Ovary (tissue), 9 donors: ENCODE results near the gene WIPI1. TPM values are rescaled to one million over a fixed set of nuclear protein-coding genes. Genes with fewer than 3 reads are reported as not detected.

Experiments
- DNase-seq, 5 donors: peaks; one replicate each; pipeline ENCODE4 v3.0.0-alpha.2; 2019 to 2020
- H3K27ac ChIP-seq, 2 donors: fragments of 200-600 bp; one replicate each; pipeline versions ENCODE4 v1.5.1 to v1.8.0; 2019 to 2022
- H3K27me3 ChIP-seq: fragments of 200-600 bp; one replicate; pipeline ENCODE4 v1.8.0; 2022
- H3K36me3 ChIP-seq: fragments of 200-600 bp; sonication (generic); one replicate; pipeline ENCODE4 v1.5.1; 2019
- H3K4me1 ChIP-seq: one replicate; pipeline ENCODE4 v1.8.1; 2013; ENCODE audit warnings: mild to moderate bottlenecking, moderate library complexity; ENCODE audit not compliant: insufficient read depth
- H3K4me3 ChIP-seq: fragments of 200-600 bp; sonication (generic); one replicate; pipeline ENCODE4 v1.5.1; 2017
- H3K9me3 ChIP-seq, 2 donors: fragments of 200-600 bp in 1 of 2; sonication (generic) in 1 of 2; one replicate each; pipeline versions ENCODE4 v1.5.1 to v1.8.1; 2013 to 2019; ENCODE audit warnings: mild to moderate bottlenecking in 1 of 2, moderate library complexity in 1 of 2
- EP300 ChIP-seq: sonication (generic); formaldehyde crosslinking; IDR thresholded peaks from one replicate; pipeline ENCODE4 v1.6.1; 2017; ENCODE audit warnings: antibody characterized with exemption
- POLR2A ChIP-seq: fragments of 450-650 bp; IDR thresholded peaks from one replicate; pipeline ENCODE4 v1.6.1; 2017; ENCODE audit warnings: antibody characterized with exemption, mild to moderate bottlenecking, moderate library complexity
- WGBS, 3 donors: extraction: QIAGEN DNeasy Blood & Tissue Kit in 1 of 3; methylation state at CpG; one replicate each; pipeline versions ENCODE4 v1.1.5 to v1.1.7; 2013 to 2017; 5-methylcytosine and 5-hydroxymethylcytosine counted together
- intact Hi-C, 4 donors: fragments of 100-400 bp; cut with DNase I; formaldehyde crosslinking; loops; one replicate each; pipeline versions ENCODE4 v1.11.0 to v1.15.1; 2022 to 2023
- polyA plus RNA-seq, 2 donors: library from polyadenylated mRNA; stranded (reverse); fragments of 200-250 nt in 1 of 2; fragments of 350-450 nt in 1 of 2; fragmentation: Illumina TruSeq in 1 of 2; extraction: RNeasy Lipid Tissue Mini Kit (QIAGEN cat#74804) in 1 of 2; gene quantifications; one replicate each; pipeline ENCODE4 v1.2.3, GENCODE V29; 2013 to 2014
- total RNA-seq, 7 donors: library from RNA; depleted of rRNA in 2 of 7; stranded (reverse); fragments of >200 nt in 2 of 7; fragmentation: NEBNext Ultra II Directional in 3 of 7; extraction: Animal tissue kit (Norgen Biotek cat#: 25700) in 3 of 7; gene quantifications; one replicate each; pipeline versions ENCODE4 v1.1.0 to v1.2.4, GENCODE V29; 2016 to 2023
- TF ChIP-seq, protein P1 (sequence below), 3 donors: fragments of 450-650 bp in 2 of 3; fragments of 200-600 bp in 1 of 3; IDR thresholded peaks; one replicate each; pipeline versions ENCODE4 v1.5.1 to v1.8.0; 2016 to 2022; ENCODE audit warnings: antibody characterized with exemption in 3 of 3, mild to moderate bottlenecking in 1 of 3
- donor health status: DM: no; HTN: no; CAD: no; lungs with moderate emphysema.
- donor health status: DM: no; HTN: no; CAD: no.
- donor health status: Bipolar disorder and iron deficiency.
- donor health status: DM: yes; HTN: yes; CAD: no.
- donor health status: DM: no; HTN: no; CAD: no.
- donor health status: DM: yes; HTN: yes; CAD: no.

Gene WIPI1
- total and polyA plus RNA-seq, 9 donors, result 15.9 to 53.3 (median 21.3) TPM

DNA sequence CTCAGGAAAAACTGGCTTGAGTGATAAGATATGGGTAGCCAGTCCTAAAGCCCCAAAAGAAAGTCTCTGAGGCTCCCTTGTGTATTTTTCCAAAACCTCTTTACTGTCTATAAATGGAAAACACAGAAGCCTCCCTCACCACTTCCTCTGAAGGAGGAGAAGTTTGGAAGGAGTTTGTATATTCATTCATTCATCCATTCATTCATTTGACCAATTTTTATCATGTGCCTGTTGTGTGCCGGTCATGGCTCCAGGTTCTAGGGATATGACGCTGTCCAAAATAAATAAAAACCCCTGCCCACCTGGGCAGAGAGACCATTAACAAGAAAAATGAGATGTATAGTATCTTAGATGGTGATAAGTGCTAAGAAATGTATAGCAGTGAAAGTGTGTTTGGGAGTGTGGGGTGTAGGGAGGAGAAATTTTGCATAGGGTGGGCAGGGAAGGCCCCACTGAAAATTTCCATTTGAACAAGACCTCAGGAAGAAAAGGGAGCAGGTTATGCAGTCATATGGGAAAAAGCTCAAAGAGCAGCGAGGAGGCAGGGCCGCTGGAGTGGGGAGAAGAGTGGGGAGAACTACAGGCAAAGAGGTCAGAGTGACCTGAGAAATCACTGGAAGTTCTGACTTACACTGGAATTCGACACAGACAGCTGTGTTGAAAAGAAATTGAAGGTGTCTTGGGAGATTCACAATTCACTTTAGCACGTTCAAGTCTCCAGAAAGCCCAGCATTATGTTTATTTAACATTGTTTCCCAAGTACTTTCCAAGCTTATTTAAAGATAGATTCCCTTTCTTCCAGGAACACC lies 6.1 kb upstream of the WIPI1 start:
- H3K27ac ChIP-seq, result no peak overlapping the region
- intact Hi-C loops, result loop anchor here in 2 of 4 donors (2.0 to 10.0 kb wide), 5 partner anchors 131 to 291 kb away; no protein-coding TSS in a partner anchor
- WGBS, 3 donors, result 6 to 11% (median 10%) methylated on average over 6 of the region's 6 CpGs
- TF ChIP-seq, protein P1, sequence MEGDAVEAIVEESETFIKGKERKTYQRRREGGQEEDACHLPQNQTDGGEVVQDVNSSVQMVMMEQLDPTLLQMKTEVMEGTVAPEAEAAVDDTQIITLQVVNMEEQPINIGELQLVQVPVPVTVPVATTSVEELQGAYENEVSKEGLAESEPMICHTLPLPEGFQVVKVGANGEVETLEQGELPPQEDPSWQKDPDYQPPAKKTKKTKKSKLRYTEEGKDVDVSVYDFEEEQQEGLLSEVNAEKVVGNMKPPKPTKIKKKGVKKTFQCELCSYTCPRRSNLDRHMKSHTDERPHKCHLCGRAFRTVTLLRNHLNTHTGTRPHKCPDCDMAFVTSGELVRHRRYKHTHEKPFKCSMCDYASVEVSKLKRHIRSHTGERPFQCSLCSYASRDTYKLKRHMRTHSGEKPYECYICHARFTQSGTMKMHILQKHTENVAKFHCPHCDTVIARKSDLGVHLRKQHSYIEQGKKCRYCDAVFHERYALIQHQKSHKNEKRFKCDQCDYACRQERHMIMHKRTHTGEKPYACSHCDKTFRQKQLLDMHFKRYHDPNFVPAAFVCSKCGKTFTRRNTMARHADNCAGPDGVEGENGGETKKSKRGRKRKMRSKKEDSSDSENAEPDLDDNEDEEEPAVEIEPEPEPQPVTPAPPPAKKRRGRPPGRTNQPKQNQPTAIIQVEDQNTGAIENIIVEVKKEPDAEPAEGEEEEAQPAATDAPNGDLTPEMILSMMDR (IDR thresholded peaks at IDR 0.05), result peak in 2 of 3 donors; percentile 3 to 12
- TF ChIP-seq EP300 (no peak), POLR2A (no peak)
- no peaks in the 10 kb centered on the region for H3K9me3 ChIP-seq
- no peaks in the 10 kb centered on the region for H3K27me3 ChIP-seq
- no peak for DNase-seq
- no peak overlapping the region for H3K4me3 ChIP-seq
- peaks cover 4% of the 10 kb centered on the region for H3K4me1 ChIP-seq
- no peaks in the 10 kb centered on the region for H3K36me3 ChIP-seq

DNA sequence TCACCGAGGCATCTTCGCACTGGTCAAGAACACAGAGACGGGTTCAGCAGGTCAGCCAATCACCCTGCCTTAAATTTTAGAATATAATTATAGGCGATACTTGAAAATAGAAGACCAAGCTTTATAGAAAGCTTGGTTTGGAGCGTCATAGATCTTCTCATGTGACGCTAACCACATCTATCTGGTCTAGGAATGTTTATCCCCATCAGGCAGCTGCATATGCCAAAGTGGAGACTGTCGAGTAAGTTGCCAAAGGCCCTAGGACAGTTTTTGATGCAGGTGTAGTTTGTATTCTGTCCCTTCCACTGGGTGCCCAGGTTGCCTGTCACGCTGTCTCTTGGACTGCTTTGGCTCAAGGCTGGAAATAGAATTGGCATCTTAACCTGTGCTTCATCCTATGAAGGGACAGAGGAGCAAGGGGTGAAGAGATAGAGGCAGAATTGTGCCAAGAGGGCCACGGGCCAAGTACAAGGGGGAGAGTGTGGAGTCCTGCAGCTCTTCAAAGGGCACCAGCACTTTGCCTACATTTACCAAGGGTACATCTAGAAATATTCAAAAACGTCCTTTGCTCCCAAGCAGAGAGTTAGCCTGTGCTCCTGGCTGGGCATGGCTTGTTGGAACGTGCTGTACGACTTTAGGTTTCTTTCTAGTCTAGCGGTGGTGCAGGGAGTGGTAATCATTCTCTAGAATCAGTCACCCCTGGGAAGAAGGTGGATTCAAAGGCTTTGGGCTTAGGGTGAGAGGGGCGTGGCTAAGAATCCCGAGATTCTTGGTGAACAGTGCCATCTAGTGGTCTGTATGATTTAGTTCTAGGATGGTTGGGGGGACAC lies 5.3 kb upstream of the WIPI1 start:
- Histone ChIP-seq H3K27ac (no peak overlapping the region), H3K4me1 (peaks cover 6% of the 10 kb centered on the region), H3K4me3 (no peak overlapping the region), H3K27me3 (no peaks in the 10 kb centered on the region), H3K9me3 (no peaks in the 10 kb centered on the region), H3K36me3 (no peaks in the 10 kb centered on the region)
- intact Hi-C loops, result loop anchor here in 2 of 4 donors (2.0 to 10.0 kb wide), 5 partner anchors 132 to 292 kb away; no protein-coding TSS in a partner anchor
- 42 to 48% (median 43%) methylated on average over 15 of the region's 15 CpGs for WGBS, 3 donors
- TF ChIP-seq, protein P1 (IDR thresholded peaks at IDR 0.05), result peak; percentile 58 to 76 (median 71)
- TF ChIP-seq POLR2A, result no peak
- DNase-seq, result peak in 4 of 5 donors; percentile 59 to 72 (median 62)

DNA sequence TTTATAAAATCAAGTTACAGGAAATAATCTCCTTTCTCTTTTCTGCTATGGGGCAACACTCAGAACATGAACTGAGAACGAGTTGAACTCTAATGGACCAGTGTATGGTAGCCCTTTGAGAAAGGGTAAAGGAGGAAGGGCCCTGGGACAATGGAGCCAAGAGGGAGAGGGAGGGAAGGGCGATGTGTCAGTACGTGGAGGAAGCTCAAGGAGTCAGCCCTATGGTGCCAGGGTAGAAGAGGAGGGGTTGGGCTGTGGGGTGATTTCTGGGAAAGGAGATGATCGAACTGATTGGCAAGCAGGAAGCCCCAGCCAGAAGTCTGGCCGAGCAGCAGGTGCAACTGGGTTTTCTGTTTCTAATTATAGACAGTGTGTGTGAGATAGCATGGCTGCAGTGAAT lies 4.3 kb upstream of the WIPI1 start:
- WGBS, 3 donors, result 60 to 65% (median 63%) methylated on average over 5 of the region's 5 CpGs

DNA sequence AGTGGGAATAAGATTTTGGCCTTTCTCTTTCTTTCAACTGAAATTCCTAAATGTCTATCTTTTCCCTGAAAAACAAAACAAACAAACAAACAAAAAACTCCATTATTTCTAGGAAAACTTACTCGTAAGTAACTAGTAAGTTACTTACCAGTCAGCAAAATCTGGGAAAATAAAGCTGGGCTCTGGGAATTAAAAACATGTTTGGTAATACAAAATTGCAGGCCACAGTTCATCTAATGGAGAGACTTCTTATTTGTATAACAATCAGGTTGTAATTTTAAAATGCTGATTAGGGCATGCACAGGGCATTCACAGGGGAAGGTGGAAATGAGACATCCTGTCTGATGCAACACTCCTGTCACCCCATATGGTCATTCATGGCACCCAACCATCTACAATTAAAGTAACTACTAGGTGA lies 3.8 kb upstream of the WIPI1 start:
- Histone ChIP-seq H3K4me1 (peaks cover 6% of the 10 kb centered on the region), H3K4me3 (no peak overlapping the region), H3K27ac (no peak overlapping the region), H3K27me3 (no peaks in the 10 kb centered on the region), H3K36me3 (no peaks in the 10 kb centered on the region), H3K9me3 (no peaks in the 10 kb centered on the region)
- WGBS, 3 donors, result 88 to 96% (median 92%) methylated on average over 1 of the region's 1 CpG
- no peak for DNase-seq
- intact Hi-C loops, result loop anchor here in 1 of 4 donors (5.0 to 10.0 kb wide), 3 partner anchors 134 to 294 kb away; no protein-coding TSS in a partner anchor
- TF ChIP-seq POLR2A, result no peak

More for the DNA sequence above, 4.3 kb upstream of the WIPI1 start:
- no peaks in the 10 kb centered on the region for H3K9me3 ChIP-seq
- TF ChIP-seq, protein P1 (IDR thresholded peaks at IDR 0.05), result no peak
- TF ChIP-seq EP300 (no peak), POLR2A (no peak)
- DNase-seq, result no peak
- H3K4me1 ChIP-seq, result peaks cover 6% of the 10 kb centered on the region
- H3K27ac ChIP-seq, result no peak overlapping the region
- intact Hi-C loops, result loop anchor here in 1 of 4 donors (5.0 to 10.0 kb wide), 3 partner anchors 133 to 293 kb away; no protein-coding TSS in a partner anchor
- no peak overlapping the region for H3K4me3 ChIP-seq
- no peaks in the 10 kb centered on the region for H3K36me3 ChIP-seq
- H3K27me3 ChIP-seq, result no peaks in the 10 kb centered on the region
